ENCODE data around the gene PAQR8. TPM values are rescaled to one million over a fixed set of nuclear protein-coding genes. Genes with fewer than 3 reads are reported as not detected.

PAQR8 gene
- total and polyA plus RNA-seq, 2 of the 13 experiments (the other 11 are each of a cell fraction or from before 2014, with no cell fraction given), result 37.7 to 50.7 TPM

DNA sequence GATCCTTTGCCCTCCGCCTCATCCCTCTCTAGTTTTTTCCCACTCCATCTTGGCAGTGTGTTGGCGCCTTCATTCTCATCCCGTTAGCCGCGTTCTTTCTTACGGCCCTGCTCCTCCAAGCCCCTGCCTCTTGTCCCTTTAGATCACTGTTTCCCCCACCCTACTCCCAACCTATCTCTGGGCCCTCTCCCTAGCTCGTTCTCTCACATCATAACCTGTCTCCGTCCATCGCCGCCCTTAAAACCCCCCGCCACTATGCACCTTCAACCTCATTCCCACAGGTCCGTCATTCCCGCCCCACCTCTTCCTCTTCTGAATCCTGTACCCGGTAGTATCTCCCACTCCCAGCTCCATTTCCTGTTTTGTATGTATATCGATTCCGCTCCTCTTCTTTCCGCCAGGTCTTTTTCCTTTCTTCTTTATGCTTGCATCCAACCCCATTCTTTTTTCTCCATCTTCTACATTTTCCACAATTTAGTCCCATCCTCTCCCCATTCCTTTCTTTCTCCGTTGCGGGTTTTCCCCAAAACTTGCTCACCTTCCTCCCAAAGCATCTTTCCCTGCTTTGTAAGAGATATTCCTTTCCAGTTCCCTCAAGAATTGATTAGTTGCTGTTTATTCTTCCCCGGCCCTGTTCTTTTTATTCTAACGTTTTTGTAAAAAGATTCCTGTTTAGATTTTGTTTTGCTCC, 58.9 kb downstream of the PAQR8 start (continued):
- no peak for TF ChIP-seq NFE2L1 (CRISPR knock-in tag; IDR thresholded peaks at IDR 0.05; ENCODE audit: borderline replicate concordance)
- no peak for TF ChIP-seq ZNF44 (CRISPR knock-in tag; IDR thresholded peaks at IDR 0.05)
- no peak; the same call in 1 of the 2 replicates for TF ChIP-seq ATF7 (IDR thresholded peaks at IDR 0.05)
- TF ChIP-seq ATF7 (CRISPR knock-in tag; IDR thresholded peaks at IDR 0.05), result no peak
- TF ChIP-seq AGO2 (optimal IDR thresholded peaks at IDR 0.05; ENCODE audit: low read depth, low read length), result no peak
- TF ChIP-seq, protein P1, sequence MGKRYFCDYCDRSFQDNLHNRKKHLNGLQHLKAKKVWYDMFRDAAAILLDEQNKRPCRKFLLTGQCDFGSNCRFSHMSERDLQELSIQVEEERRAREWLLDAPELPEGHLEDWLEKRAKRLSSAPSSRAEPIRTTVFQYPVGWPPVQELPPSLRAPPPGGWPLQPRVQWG (CRISPR knock-in tag; IDR thresholded peaks at IDR 0.05; ENCODE audit: borderline replicate concordance, low read depth), result no peak
- TF ChIP-seq ZNF441 (CRISPR knock-in tag; IDR thresholded peaks at IDR 0.05; ENCODE audit: borderline replicate concordance), result peak; percentile 91; the same call in 1 of the 2 replicates
- TF ChIP-seq, protein P2, sequence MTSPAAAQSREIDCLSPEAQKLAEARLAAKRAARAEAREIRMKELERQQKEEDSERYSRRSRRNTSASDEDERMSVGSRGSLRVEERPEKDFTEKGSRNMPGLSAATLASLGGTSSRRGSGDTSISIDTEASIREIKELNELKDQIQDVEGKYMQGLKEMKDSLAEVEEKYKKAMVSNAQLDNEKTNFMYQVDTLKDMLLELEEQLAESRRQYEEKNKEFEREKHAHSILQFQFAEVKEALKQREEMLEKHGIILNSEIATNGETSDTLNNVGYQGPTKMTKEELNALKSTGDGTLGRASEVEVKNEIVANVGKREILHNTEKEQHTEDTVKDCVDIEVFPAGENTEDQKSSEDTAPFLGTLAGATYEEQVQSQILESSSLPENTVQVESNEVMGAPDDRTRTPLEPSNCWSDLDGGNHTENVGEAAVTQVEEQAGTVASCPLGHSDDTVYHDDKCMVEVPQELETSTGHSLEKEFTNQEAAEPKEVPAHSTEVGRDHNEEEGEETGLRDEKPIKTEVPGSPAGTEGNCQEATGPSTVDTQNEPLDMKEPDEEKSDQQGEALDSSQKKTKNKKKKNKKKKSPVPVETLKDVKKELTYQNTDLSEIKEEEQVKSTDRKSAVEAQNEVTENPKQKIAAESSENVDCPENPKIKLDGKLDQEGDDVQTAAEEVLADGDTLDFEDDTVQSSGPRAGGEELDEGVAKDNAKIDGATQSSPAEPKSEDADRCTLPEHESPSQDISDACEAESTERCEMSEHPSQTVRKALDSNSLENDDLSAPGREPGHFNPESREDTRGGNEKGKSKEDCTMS (CRISPR knock-in tag; conservative IDR thresholded peaks at IDR 0.05), result no peak
- 0 out of 2 replicates have a peak, but pooled peaks have one; percentile 37 for TF ChIP-seq NAIF1 (CRISPR knock-in tag; IDR thresholded peaks at IDR 0.05; ENCODE audit: borderline replicate concordance)
- TF ChIP-seq NR2C2 (CRISPR knock-in tag; IDR thresholded peaks at IDR 0.05; ENCODE audit: borderline replicate concordance), result no peak; the same call in 1 of the 2 replicates
- peak; percentile 70 for TF ChIP-seq KDM5A (IDR thresholded peaks at IDR 0.05; ENCODE audit: borderline replicate concordance, low read length)
- no peak for TF ChIP-seq PRMT3 (CRISPR knock-in tag; IDR thresholded peaks at IDR 0.05; ENCODE audit: borderline replicate concordance, low read depth)
- no peak for TF ChIP-seq ZNF577 (CRISPR knock-in tag; IDR thresholded peaks at IDR 0.05; ENCODE audit: borderline replicate concordance, low read depth)
- no peak; the same call in 1 of the 2 replicates for TF ChIP-seq ZNF598 (CRISPR knock-in tag; IDR thresholded peaks at IDR 0.05; ENCODE audit: borderline replicate concordance)
- TF ChIP-seq ZNF547 (CRISPR knock-in tag; IDR thresholded peaks at IDR 0.05), result no peak
- TF ChIP-seq NFE2L2 (IDR thresholded peaks at IDR 0.05; ENCODE audit: low read length), result no peak
- TF ChIP-seq, protein P3, sequence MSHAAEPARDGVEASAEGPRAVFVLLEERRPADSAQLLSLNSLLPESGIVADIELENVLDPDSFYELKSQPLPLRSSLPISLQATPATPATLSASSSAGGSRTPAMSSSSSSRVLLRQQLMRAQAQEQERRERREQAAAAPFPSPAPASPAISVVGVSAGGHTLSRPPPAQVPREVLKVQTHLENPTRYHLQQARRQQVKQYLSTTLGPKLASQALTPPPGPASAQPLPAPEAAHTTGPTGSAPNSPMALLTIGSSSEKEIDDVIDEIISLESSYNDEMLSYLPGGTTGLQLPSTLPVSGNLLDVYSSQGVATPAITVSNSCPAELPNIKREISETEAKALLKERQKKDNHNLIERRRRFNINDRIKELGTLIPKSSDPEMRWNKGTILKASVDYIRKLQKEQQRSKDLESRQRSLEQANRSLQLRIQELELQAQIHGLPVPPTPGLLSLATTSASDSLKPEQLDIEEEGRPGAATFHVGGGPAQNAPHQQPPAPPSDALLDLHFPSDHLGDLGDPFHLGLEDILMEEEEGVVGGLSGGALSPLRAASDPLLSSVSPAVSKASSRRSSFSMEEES (CRISPR knock-in tag; IDR thresholded peaks at IDR 0.05), result no peak
- TF ChIP-seq, protein P4, sequence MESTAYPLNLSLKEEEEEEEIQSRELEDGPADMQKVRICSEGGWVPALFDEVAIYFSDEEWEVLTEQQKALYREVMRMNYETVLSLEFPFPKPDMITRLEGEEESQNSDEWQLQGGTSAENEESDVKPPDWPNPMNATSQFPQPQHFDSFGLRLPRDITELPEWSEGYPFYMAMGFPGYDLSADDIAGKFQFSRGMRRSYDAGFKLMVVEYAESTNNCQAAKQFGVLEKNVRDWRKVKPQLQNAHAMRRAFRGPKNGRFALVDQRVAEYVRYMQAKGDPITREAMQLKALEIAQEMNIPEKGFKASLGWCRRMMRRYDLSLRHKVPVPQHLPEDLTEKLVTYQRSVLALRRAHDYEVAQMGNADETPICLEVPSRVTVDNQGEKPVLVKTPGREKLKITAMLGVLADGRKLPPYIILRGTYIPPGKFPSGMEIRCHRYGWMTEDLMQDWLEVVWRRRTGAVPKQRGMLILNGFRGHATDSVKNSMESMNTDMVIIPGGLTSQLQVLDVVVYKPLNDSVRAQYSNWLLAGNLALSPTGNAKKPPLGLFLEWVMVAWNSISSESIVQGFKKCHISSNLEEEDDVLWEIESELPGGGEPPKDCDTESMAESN (CRISPR knock-in tag; conservative IDR thresholded peaks at IDR 0.05), result 0 out of 2 replicates have a peak, but pooled peaks have one; percentile 52
- TF ChIP-seq ARID2 (CRISPR knock-in tag; IDR thresholded peaks at IDR 0.05; ENCODE audit: borderline replicate concordance), result no peak
- TF ChIP-seq, protein P5, sequence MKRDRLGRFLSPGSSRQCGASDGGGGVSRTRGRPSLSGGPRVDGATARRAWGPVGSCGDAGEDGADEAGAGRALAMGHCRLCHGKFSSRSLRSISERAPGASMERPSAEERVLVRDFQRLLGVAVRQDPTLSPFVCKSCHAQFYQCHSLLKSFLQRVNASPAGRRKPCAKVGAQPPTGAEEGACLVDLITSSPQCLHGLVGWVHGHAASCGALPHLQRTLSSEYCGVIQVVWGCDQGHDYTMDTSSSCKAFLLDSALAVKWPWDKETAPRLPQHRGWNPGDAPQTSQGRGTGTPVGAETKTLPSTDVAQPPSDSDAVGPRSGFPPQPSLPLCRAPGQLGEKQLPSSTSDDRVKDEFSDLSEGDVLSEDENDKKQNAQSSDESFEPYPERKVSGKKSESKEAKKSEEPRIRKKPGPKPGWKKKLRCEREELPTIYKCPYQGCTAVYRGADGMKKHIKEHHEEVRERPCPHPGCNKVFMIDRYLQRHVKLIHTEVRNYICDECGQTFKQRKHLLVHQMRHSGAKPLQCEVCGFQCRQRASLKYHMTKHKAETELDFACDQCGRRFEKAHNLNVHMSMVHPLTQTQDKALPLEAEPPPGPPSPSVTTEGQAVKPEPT (CRISPR knock-in tag; IDR thresholded peaks at IDR 0.05; ENCODE audit: low read depth), result no peak
- no peak for TF ChIP-seq KLF12 (CRISPR knock-in tag; IDR thresholded peaks at IDR 0.05; ENCODE audit: borderline replicate concordance)
